HG02884 (cell line): ENCODE measurements around the gene UBE2E2.

Source experiments
- ATAC-seq: cut with Tn5 transposase; IDR thresholded peaks from one replicate; pipeline ENCODE4 v1.9.1; 2021; ENCODE audit warnings: mild to moderate bottlenecking, moderate library complexity; ENCODE audit not compliant: unreplicated experiment

The UBE2E2 gene

DNA sequence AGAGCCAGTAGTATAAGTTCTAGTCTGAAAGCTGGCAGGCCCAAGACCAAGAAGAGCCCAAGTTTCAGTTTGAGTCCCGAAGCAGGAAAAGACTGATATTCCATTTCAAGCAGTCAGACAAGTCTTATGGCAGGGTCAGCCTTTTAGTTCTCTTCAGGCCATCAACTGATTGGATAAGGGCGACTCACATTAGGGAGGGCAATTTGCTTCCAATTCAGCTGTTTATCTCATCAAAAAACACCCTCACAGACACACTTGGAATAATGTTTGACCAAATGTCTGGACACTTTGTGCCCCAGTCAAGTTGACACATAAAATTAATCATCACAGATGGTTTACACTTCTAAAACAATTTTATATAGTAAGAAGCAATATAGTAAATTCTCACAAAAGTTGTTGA lies 69.7 kb downstream of the UBE2E2 start:
- no peak for ATAC-seq

DNA sequence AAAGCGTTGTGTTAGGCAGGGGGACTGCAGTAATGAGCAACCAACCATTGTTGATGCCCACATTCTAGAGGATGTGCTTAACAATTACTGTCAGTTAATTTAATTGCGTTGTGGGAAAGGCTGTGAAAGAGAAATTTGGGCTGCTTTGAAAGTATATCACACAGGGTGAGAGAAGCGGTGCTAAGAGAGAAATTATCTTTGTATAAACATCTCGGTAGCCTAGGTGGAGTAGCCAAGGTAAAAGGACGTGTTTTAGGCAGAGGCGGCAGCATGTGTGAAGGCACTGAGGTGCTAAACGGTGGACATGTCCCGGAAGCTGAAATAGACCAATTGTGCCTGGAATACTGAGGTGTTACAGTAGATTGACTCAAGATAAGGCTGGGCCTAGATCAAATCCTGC lies 71.9 kb downstream of the UBE2E2 start:
- ATAC-seq = no peak

DNA sequence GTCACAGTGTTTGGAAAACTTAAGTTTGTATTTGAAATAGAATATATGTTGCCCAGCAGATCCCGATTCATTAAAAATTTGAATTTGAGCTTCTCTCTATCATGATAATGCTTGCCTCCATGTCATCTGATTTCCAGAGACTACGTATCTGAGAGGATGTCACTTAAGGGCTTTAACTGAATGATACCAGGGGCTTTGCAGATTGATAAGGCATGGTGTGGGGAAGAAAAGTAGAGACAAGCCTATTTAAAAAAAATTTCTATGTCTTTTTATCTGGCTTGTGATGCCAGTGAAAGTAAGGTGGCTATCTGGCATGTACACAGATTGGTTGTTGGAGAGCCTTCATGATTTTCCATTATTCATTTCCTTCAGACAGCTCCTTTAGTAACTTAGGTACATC lies 72.7 kb downstream of the UBE2E2 start:
- ATAC-seq = no peak

DNA sequence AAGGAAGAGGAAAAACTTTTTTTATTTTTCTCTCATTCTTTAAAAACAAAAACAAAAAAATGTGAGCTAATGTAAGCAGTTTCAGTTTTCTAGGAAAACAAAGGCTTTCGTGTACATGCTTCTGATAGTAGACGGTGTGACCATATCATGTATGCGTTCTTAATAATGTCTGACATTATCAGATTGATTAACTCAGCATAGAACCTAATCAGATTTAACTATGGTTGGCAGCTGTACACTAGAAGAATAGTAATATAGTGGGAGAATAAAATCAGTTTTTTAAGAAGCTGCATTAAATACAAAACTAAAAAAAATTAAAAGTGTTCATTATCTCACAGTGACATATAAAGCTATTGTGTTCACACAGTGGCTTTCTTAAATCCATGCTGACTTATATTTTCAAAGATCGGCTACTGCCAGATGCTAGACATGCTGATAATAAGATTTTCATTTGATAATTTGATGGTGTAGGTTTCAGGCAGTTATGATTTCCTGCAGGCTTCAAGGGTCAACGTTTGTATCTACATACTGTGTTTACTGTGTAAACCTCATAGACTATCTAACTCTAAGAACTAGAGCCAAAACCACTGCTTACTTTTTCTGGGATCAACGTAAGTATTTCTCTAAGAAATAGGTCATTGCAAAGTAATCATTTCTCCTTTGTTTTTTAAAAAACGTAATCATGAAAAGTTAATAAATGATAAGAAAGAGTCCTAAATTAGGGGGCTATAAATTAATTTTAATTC lies 74.0 kb downstream of the UBE2E2 start:
- ATAC-seq = no peak

DNA sequence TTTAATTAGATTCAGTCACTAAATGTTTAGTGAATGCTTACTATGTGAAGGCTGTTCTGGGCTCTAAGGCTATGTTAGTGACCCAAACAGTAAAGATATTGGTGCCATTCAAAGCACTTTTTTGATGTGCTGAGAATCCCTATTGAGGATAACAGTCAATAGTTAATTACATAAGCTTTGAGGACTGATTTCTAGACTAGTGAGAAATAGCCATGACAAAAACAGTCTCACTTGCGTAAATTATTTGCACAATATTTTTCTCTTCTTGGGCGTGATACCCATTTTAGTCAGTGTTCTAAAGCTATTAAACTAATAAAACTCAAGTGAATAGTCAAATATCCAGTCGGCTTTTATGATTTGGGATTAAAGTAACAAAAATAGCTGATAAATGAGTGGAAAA lies 74.6 kb downstream of the UBE2E2 start:
- ATAC-seq = no peak

DNA sequence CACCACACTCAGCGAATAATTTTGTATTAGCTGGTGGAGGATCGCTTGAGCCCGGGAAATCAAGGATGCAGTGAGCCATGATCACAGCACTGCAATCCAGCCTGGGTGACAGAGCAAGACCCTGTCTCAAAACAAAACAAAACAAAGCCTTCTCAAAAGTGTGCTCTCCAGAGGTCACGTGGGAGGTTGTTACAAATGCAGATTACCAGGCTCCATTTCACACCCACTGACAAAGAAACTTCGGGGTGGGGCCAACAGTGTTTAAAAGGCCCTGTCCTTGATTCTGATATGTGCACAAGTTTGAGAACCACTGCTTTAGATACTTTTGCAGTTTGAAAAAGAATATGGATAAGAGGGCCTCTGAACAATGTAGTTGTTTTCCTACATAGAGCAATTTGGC lies 80.5 kb downstream of the UBE2E2 start:
- no peak for ATAC-seq

DNA sequence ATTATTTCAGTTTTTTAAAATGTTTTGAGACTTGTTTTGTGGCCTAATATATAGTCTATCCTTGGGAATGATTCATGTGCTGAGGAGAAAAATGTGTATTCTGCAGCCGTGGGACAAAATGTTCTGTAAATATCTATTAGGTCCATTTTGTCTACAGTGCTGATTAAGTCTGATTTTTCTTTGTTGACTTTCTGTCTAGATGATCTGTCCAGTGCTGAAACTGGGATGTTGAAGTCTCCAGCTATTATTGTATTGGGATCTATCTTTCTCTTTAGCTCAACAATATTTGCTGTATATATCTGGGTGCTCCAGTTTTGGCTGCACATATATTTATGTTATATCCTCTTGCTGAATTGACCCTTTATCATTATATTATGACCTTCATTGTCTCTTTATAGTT lies 85.2 kb downstream of the UBE2E2 start:
- no peak for ATAC-seq

DNA sequence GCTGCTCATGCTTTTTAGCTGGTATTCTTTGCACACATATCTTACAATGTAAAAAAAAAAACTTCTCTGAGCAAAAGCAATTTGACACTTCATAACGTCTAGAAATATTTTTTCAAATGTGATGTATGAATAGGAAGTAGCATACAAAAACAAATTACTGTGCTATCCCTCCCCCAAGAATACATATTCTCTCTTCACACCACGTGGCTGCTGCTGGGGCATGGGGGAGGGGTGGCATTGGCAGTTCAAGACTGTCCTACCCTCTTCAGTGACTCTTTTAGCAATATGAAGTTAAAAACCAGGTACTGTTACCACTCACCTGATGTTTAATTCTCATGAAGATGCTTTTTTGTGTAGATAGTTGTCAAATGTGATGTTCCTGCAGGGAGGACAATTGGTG lies 85.6 kb downstream of the UBE2E2 start:
- ATAC-seq = no peak

DNA sequence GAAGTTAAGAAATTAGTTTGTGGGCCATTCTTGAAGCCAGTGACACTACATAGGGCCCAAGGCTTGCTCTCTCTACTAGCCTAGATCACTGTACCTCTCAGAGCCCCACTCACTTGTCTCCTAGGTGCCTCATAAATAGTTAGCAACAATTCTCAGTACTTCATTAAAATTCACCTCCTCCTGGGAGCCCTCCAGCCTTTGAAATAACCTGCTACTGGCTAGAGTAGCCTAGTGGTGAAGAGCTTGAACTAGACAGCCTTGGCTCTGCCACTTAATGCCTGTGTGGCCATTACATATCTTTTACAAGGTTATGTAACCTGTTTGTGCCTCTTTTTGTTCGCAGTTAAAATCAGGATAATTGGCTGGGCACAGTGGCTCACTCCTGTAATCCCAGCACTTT lies 89.3 kb downstream of the UBE2E2 start:
- no peak for ATAC-seq

DNA sequence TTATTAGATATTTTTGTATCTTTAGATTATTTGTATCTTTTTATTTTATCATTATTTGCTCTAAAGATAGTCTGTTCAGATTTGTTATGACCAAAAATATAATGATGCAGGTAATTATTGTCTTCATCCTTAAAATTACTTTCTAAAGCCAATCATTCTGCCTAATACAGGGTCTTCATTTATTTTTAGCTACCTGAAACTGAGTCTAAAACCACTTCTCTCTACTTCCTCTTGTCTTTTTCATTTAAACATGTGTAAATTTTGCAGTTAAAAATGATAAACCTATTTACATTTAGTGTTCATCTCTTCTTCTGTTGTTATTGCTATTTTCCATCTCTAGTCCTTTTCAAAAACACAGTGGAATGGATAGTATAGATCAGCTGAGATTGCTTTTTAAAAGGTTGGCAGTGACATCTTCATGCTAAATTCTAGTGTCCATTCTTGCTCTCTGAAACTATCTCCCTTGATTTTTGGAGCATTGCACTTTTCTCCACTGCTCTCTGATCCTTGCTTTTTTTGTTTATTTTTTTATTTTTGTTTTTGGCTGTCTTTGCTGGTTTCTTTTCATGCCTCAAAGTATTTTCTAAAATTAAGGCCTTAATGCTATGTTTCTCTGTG lies 91.8 kb downstream of the UBE2E2 start:
- ATAC-seq = no peak

DNA sequence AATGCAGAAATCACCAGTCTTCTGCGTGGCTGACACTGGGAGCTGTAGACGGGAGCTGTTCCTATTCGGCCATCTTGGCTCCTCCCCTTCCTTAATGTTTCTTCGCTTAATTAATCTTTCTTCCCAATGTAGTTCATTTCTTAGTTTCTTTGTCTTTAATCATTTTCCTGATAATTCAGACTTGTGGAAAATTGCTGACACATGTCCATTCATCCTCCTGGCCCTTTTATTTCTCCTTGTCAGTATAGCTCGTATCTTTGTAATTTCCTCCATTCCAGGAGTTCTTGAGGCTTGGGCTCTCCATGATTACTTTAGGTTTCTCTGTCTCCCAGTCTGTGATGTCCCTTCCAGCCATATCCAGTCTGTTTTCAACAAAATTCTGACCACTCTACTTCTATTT lies 98.7 kb downstream of the UBE2E2 start:
- no peak for ATAC-seq

DNA sequence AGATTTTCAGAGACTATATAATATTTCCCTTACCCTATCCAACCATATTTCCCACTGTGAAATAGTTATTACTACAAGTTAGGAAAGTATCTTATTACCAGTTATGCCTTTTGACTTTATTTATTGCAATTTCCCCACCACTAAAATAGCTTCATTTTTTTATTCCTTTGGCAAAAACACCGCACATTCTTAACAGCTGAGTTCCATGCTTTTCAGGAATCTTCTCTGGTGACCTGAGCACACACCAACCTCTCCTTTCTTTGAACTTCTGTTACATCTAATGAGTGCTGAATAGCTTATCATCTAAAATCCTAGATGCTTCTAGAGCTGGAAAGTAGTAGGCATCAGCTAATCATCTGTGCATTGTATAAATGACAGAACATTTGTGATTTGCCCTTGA lies 99.1 kb downstream of the UBE2E2 start:
- ATAC-seq = no peak

DNA sequence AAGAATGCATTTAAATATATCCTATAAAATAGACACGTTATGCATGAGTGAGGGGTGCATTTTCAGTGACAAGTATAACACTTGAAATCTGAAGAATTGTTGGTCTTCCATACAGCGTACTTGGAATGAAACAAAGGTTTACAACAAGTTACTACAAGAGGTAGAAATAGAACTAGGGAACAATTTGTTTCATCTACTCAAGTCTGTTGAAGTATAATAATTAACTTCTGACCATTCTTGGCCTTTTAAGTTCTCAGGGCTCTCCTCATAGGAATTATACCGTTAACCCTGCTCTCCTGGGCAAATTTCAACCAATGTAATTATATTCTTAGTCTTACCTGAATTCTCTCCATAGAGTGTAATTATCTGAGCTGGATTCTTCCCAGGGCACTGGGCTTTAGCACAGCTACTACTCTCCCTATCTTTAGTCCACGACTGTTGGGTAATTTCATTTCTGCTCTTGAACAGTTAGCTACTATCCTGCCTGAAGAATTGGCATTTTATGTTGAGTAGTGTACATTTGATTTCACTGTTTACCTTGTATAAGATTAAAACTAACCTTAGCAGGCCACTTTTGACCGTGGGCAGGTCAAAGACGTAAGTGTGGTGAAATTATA lies 100.6 kb downstream of the UBE2E2 start:
- ATAC-seq = no peak

DNA sequence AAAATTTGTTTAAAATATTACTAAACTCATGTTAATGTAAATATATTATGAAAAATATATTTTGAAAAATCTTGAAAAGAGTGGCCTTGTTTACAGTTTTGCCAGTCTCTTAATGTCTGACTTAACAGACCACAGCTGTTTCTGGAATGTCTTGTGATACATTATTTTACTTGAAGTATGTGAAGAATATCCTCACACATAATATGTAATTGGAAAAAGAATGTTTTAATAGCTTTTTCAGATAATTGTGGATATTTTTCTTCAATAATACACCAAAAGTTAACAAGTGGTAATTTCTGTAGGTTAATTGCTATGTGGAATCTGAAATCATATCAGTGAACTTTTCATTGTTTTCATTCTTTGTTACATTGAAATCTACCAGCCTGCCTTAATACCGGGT lies 101.3 kb downstream of the UBE2E2 start:
- ATAC-seq = no peak

DNA sequence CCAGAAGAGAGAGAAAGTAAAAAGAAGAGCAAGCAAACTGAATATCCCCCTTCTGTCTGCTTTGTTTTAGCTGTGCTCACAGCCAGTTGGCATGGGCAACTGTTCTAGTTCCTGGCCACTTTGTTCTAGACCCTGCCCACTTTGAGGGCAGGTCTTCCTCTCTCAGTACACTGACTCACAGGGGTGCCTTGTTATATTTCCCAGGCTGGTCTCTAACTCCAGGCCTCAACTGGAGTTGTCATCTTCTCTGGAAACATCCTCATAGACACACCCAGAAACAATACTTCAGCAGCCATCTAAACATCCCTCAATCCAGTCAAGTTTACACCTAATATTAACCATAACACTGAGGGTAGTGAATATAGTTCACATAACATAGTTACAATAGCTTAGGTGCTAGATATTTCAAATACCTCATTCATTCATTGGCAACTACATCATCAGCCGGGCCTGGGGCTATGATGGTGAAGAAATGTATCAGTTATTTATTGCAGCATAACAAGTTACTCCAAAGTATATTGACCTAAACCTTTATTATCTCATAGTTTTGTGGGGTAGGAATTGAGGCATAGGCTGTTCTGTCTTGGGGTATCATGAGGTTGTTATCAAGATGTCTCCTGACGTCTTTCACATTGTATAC lies 106.0 kb downstream of the UBE2E2 start:
- ATAC-seq = no peak

DNA sequence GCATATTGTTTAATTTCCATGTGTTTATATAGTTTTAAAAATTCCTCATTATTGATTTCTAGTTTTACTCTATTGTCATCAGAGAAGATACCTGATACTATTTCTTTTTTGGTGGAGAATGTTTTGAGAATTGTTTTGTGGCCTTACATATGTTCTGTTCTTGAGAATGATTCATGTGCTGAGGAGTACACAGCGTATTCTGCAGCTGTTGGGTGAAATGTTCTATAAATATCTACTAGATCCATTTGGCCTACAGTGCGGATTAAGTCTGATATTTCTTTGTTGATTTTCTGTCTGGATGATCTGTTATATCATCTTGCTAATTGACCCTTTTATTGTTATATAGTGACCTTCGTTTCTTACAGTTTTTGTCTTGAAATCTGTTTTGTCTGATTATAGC lies 109.7 kb downstream of the UBE2E2 start:
- ATAC-seq = no peak

DNA sequence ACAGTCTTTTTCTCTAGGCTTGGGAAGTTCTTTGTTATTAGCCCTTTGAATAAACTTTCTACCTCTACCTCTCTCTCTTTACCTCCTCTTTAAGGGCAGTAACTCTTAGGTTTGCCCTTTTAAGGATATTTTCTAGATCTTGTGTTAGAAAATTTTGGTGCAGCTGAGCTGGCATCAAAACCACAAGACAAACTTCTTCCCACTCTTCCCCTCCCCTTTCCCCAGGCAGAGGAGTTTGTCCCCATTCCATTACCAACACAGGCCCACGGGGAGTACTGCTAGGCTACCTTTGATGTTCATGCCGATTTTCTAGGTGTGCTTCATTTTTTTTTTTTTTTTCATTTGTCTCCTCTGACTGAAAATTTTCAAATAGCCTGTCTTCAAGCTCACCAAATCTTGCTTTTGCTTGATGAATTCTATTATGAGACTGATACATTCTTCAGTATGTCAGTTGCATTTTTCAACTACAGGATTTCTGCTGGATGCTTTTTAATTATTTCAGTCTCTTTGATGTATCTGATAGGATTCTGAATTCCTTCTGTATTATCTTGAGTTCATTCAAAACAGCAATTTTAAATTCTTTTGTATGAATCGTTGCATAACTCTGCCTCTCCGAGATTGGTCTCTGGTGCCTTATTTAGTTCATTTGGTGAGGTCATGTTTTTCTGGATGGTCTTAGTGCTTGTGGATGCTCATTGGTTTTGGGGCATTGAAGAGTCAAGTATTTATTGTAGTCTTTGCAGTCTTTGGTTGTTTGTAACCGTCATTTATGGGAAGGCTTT lies 112.0 kb downstream of the UBE2E2 start:
- ATAC-seq = no peak

DNA sequence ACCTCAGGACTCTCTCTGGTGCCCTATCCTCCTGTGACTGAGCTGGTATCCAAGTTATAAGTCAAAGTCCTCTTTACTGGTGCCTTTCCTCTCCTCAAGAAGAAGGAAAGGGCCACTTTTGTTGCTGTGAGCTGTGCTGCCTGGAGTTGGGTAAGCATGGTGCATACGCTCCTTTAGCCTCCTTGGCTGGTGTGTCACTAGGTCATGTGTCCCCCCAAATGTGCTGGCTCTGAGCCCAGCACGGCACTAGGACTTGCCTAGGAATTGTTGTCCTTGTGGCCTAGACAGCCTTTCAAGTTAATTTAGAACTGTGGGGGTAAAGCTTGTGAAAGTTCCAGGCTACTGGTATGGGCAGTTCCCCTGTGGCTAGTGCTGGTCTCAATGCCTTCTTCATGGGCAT lies 113.8 kb downstream of the UBE2E2 start:
- ATAC-seq = no peak

DNA sequence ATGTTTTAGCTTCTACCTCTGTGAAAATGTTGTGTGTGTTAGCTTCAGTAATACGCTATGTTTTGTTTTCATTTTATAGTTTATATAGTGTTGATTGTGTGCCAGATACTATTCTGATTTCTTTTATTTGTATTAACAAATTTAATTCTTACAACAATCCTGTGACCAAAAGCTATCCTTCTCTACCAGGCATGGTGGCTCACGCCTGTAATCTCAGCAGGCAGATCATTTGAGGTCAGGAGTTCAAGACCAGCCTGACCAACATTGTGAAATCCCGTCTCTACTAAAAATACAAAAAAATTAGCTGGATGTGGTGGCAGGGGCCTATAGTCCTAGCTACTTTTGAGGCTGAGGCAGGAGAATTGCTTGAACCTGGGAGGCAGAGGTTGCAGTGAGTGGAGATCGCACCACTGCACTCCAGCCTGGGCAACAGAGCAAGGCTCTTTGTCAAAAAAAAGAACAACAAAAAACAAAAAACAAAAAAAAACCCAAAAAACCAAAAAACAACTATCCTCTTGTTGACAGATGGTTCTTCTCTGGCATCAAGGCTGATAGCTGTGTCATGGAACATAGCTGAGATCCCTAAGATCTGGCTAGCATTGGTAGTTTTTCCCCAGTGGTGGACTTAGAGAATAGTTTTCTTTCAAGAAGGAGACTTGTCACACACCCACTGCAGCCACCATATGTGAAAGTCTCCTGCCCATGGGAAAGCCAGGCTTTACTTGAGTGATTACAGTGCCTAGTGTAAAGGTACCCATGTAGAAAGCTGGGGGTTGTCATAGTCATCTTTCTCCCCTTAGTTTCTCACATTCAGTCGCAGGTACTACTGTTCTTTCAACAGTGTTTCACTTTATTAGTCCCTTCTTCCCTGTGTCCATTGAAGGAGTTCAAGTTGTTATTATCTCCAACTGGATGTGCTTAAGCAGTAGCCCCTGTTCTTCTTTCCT lies 116.5 kb downstream of the UBE2E2 start:
- ATAC-seq = no peak
